ENCODE results near the gene NQO1.

NQO1 gene

GRCh38 chr16:69703638-69704037 lies 22.7 kb downstream of the NQO1 start:
- no peak for DNase-seq

GRCh38 chr16:69701866-69702265 lies 24.5 kb downstream of the NQO1 start:
- DNase-seq = no peak

DNA sequence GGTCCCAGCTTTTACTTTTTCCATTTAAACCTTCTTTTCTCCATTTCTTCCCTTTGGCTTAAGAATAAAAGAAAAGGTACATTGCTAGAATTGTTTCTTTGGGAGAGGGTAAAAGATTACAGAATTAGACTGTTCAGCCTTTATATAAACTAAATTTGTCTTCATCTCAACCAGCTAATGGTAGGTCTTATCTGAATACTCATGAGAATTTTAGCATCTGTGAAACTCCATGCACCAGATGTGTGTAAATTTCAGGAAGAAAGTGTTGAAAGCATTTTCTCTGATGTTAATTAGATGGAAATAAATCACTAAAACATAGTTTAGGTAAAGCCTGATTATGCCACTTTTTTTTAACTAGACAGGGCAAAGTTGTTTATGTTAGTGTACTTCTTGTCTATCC lies 24.9 kb downstream of the NQO1 start:
- no peak for DNase-seq

- DNase-seq = no peak
These were observed 26.4 kb downstream of the NQO1 start for GRCh38 chr16:69699915-69700314.

GRCh38 chr16:69698404-69698803 lies 28.0 kb downstream of the NQO1 start:
- DNase-seq = no peak

DNA sequence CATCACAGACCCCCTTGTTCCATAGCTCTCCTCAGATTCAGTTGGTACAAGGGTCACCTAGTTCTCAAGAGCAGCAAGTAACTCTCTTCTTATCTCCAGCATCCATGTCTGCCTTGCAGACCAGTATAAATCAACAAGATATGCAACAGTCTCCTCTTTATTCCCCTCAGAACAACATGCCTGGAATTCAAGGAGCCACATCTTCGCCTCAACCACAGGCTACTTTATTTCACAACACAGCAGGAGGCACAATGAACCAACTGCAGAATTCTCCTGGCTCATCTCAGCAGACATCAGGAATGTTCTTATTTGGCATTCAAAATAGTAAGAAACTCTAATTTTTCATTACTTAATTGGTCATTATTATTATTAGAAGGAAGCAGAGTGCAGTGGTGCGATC lies 32.4 kb downstream of the NQO1 start:
- DNase-seq = no peak

GRCh38 chr16:69691980-69692911 lies 34.1 kb downstream of the NQO1 start:
- DNase-seq = no peak

GRCh38 chr16:69688589-69688988 lies 37.8 kb downstream of the NQO1 start:
- no peak for DNase-seq

DNA sequence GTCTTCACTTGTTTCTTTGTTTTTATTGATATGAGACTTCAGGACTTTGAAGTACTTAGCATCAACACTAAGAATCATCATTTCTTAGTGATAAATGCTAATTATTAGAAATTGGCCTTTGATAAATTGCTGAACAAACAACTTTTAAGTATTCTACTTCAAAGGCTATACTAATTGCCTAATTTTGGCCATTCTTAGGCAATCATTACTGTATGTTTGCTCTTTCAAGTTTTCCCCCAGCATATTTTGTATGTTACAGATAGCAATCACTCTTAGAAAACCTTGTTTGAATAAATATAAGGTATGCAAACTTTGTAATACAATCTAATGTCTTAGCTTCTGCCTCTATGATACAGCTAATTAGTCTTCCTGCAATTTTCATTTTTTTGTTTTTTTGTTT lies 46.0 kb downstream of the NQO1 start:
- DNase-seq = no peak

GRCh38 chr16:69672998-69673713 lies 53.2 kb downstream of the NQO1 start:
- no peak for DNase-seq

GRCh38 chr16:69672315-69672997 lies 53.9 kb downstream of the NQO1 start:
- no peak for DNase-seq

DNA sequence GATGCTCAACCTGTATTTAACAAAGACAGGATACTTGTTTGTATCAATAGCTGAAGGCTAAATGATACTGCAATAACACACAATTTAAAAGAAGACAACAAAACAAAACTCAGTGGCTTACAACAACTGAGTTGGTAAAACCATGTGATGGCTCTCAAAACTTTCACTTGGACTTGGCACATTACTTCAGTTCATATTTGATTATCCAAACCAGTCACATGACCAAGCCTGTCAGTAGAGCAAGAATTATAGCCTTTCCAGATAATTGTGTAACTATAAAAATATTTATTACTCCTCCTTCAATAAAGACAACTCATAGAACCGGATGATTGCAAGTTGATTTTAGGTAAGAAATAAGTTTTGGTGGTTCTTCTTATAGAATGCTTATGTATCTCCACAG lies 56.8 kb downstream of the NQO1 start:
- DNase-seq = no peak

DNA sequence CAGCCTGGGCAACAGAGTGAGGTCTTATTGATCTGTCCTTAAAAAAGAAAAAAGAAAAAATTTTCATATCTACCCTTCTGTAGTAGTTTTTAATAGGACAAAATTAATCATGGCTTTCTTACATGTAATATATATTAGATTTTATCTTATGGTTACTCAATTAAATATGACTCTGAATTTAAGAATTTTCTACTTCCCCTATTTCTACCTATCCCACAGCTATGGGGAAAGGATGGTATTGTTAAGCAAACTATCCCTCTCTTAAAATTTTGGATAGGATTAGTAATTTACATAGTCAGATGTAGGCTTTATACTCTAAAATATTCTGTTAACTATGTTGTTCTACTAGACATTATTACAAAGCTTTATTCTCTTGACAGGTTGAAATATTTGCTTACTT lies 62.5 kb downstream of the NQO1 start:
- no peak for DNase-seq

GRCh38 chr16:69662901-69663300 lies 63.5 kb downstream of the NQO1 start:
- DNase-seq = no peak

GRCh38 chr16:69660166-69660565 lies 66.2 kb downstream of the NQO1 start:
- DNase-seq = no peak

Measured in CD4-positive, alpha-beta T cell treated with Interleukin-17A for 4 hours (primary cell).